Activated effector memory CD4-positive, alpha-beta T cell treated with Interleukin-2 at 50 U/mL for 16 hours (primary cell): ENCODE data around the gene MYCN.
"Not testable (repeated sequence)": the region's sequence is repeated elsewhere in the genome, so short reads cannot be mapped to it uniquely, and the experiment has no call there.

Experiments used
- DNase-seq: peaks from one replicate; pipeline ENCODE4 v3.0.0-alpha.2; 2020

The MYCN gene

DNA sequence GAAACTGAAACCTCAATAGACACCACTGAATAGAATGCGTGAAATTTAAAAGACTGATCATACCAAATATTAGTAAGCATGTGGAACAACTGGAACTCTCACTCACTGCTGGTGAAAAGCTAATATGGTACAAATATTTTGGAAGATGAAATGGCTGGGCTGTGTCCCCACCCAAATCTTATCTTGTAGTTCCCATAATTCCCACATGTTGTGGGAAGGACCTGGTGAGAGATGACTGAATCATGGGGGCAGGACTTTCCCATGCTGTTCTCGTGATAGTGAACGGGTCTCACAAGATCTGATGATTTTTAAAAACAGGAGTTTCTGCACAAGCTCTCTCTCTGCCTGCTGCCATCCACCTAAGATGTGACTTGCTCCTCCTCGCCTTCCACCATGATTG is 32.0 kb upstream of the MYCN start:
- no peak for DNase-seq

DNA sequence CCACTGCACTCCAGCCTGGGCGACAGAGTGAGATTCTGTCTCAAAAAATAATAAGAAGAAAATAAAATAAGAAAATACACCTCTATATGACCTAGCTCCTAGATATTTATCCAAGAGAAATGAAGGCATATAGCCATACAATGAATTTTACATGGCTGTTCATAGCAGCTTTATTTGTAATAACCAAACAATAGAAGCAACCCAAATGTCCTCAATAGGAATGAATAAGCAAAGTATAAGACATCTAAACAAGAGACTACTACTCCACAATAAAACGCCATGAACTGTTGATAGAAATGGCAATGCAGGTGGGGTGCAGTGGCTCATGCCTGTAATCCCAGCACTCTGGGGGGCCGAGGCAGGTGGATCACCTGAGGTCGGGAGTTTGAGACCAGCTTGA is 31.2 kb upstream of the MYCN start:
- no peak for DNase-seq

DNA sequence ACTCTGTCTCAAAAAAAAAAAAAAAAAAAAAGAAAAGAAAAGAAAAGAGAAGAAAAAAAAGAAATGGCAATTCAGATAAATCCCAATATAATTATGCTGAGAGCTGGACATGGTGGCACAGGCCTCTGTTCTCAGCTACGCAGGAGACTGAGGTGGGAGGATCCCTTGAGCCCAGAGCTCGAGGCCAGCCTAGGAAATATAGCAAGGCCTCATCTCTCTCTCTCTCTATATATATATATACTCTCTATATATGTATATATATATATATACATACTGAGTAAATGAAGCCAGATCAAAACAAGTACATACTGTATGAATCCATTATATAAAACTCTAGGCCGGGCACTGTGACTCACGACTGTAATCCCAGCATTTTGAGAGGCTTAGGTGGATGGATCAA is 30.6 kb upstream of the MYCN start:
- no peak for DNase-seq

DNA sequence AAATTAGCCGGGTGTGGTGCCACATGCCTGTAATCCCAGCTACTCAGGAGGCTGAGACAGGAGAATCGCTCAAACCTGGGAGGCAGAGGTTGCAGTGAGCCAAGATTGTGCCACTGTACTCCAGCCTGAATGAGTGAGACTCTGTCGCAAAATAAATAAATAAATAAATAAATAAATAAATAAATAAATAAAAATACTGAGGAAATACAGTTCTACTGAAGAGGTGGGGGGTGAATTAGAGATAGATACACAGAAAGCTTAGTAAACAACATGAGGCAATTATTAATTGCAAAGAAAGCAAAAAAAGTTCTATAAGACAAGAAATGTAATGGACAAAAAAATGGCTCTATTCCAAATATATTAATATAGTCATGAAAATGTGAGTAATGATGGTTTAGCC is 29.1 kb upstream of the MYCN start:
- not testable (repeated sequence) for DNase-seq

DNA sequence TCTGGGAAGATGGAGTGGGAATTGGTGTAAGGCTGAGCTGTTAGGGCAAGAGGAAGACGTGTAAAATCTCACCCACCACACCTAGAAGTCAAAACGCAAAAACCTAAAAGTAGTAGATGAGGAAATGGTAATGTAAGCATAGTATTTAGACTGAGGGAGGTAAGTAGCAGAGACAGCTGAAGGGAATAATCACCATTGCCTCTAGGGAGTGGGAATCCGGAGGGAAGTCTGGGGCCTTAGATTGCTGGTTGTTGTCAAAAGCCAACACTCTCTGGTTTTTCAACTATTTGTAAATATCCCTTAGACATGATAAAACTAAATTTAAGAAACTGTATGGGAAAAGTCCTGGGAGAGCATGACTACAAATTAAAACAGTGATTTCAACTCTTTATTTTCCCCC is 28.7 kb upstream of the MYCN start:
- DNase-seq = no peak

DNA sequence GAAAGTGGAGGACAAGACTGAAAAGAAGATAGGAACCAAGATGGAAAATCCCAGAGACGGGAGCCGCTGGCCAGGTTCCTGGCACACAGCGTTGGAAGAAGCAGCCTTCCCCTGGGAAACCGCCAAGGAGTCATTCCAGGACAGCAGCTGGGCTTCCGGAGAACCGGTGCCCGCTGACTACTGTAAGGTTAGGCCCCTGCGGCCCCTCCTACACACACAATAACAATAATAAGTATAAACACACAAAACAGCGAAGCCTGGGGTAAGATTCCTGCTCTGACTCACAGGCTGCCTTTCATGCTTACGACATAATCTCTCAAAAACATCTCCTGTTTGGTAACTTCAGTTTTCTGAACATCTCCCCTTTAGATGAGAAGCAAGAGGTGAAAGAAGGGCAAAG is 28.1 kb upstream of the MYCN start:
- no peak for DNase-seq

DNA sequence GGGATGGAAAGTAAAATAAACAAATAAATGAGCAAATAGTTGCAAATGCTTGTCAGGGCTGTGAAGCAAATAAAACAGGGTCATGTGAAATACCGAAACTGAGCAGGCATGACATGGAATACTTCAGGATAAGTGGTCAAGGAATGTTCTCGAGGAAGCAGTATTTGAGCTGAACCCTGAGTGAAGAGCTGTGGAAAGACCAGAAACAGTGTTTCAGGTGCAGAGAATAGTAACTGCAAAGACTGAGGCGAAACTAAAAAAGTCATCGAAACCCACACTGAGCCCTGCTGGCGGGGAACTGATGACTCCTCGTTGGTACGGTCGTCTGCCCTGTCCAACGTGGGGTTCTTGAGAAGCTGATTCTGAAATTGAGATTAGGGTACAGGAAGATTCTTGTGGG is 27.2 kb upstream of the MYCN start:
- DNase-seq = no peak

DNA sequence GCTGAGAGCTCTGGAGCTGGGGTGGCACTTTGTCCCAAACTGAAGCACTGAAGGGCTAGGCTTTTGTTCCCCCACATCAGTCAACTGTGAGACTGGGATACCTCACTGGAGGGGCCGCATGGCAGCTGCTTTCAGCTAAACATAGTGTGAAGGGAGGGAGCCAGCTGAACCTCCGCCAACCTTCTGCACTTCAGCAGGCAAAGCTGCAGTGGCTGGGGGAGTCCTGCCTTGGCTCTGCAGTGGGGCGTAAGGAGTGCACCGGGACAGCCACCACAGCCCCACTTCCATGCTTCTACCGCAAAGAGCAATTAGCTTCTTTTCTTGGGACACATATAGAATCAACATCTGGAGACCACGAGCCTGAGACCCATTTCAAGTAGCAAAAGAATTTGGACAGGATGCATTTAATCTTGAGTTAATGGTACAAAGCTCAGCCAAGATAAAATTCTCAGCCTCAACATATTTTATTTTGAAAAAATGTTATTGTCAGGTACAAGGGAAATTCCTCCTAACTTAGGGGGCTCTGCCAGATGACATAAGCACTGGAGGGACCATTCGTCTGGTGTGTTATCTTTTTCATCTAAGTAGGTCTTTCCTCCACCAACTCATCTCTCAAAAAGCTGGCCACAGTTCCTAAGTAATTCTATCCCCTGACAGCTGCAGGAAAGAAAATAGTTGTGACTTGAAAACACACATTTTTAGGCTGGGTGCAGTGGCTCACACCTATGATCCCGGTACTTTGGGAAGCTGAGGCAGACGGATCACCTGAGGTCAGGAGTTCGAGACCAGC is 25.6 kb upstream of the MYCN start:
- DNase-seq = no peak

DNA sequence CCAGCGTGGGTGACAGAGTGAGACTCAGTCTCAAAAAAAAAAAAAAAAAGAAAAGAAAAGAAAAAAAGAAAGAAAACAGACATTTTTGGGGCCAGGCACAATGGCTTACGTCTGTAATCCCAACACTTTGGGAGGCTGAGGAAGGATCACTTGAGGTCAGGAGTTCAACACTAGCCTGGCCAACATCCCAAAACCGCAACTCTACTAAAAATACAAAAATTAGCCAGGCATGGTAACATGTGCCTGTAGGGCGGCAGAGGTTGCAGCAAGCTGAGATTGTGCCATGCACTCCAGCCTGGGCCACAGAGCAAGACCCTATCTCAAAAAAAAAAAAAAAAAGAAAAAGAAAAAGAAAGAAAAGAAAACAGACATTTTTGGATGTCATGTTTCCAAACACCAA is 24.8 kb upstream of the MYCN start:
- DNase-seq = not testable (repeated sequence)

DNA sequence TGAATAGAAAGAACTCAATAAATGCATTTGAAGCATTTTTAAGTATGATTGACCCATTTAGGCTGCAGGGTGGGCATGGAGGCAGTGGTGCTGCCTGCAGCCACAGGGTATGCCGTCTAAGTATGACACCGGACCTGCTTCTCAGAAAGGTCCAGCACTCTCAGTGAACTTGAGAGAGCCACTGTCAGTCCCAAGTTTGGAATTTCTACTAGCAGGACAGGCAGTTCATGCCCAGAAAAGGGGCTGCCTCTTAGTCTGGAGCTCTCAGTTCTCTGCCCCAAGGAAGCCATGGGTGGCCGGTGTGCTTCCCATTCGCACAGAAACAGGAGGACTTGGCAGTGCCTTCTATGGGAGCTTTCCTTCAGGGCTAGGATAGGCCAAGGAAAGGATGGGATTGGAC is 24.0 kb upstream of the MYCN start:
- no peak for DNase-seq

DNA sequence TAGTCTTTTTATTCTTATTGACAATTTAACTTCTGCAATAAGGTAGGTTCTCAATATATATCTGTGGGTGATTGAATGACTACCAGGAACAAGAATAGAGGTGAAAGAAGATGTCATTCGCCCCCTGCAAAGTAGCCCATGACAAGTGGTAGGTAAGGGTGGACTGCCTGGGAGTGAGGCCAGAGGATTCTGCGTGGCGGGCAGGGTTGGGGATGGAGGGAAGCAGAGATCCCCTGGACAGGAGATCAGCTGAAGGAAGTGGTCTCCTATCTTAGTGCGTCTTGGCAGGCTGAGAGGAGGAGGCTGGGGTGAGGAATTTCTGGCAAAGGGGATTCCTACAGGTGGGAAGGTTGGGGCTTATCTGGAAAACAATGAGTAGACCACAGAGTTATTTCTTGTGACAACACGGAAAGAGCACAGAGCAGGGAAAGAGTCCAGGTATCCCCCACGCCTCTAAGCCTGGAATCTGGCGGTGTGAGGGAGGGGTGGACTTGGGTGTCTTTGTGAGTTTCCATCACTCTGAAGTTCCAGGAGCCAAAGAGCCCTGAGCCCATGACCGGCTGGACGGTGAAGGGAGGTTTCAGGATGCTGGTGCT is 21.5 kb upstream of the MYCN start:
- DNase-seq = no peak

DNA sequence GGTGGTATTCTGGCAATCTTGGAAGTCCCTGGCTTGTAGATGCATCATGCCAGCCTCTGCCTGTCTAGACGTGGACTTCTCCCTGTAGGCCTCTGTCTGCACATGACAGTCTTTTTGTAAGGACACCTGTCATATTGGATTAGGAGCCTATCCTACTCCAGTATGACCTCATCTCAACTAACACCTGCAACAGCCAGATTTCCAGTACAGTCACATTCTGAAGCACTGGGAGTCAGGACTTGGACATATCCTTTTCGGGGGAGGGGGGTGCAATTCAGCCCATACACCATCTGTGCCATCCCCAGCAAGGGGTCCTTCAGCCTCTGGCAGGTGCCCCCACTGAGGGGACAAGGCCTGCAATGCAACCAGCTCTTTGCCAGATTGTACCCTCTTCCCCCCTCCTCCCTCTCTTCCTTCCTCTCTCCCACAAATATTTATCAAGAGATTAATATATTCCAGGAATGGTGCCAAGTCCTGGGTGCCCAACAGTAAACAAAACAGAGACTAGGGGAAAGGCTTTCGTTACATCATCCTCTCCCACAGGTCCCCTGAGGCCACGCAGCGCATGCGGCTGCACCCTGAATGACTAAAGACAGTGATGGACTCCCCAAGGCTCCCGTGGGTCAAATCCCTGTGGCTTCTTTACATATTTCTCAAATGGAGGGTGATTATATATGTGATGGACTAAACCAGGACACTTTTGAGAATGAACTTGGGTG is 20.5 kb upstream of the MYCN start:
- DNase-seq = no peak

DNA sequence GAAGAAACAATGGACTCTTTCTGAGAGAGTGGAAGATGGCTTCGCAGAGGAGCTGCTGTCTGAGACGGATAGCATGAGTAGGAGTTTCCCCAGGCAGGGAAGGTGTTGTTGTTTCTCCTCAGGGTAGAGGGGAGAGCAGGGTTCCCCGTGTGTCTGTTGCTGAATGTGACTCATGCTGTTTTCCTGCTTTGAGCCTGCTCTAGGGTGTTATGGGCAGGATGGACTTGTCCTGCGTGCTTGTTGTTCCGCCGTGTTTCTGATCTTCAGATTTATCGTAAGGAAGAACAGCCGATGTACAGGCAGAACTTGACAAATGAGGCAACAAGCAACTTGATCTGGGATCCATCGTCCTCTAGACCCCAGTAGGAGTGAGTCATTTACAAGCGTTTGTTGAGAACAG is 19.7 kb upstream of the MYCN start:
- DNase-seq = no peak

DNA sequence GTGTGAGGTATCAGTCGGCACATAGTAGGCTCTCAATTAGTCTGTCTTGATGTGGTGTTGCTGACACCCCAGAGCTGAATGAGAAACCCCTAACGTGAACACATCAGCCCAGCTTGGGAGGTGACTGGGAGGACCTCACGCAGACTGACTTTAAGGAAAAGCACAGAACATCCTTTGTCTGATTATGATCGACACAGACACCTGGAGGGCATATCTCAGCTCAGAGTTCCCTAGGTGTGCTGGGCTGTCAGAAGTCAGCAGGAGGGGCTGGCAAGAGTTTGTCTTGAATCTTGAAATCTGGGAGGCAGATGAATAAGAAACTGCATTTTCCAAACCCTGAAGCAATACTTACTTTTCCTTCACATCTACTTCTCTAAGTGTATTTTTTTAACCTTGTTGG is 16.8 kb upstream of the MYCN start:
- no peak for DNase-seq

DNA sequence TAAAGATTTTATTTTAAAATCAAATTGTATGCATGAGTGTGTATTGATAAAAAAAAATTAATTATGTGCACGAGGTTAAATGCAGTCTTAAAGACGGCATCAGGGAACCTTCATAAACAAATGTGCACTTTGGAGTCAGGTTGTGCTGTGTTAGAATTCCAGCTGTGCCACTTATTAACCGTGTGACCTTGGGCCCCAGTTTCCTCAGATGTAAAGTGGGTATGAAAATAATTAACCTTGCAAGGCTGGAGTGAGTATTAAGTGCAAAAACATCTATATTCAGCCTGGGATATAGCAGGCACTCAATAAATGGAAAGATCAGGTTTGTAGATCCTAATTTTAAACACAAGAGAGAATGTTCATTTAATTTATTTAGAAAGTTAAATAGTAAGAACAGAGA is 14.5 kb upstream of the MYCN start:
- no peak for DNase-seq

DNA sequence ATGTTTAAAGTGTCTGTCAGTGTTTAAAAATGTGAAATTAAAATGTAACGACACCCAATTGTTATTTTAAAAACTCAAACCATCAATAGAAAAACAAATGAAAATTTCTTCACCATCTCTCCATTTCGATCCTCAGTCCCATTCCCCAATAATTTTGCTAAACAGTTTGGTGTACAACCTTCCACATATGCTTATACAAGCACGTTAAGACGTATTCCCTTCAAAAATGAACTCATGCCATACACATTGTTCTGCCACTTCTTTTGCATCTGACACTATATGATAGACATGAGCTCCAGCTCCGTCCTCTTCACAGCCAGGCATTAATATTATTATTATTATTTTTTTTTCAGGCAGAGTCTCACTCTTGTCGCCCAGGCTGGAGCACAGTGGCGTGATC is 14.1 kb upstream of the MYCN start:
- no peak for DNase-seq

DNA sequence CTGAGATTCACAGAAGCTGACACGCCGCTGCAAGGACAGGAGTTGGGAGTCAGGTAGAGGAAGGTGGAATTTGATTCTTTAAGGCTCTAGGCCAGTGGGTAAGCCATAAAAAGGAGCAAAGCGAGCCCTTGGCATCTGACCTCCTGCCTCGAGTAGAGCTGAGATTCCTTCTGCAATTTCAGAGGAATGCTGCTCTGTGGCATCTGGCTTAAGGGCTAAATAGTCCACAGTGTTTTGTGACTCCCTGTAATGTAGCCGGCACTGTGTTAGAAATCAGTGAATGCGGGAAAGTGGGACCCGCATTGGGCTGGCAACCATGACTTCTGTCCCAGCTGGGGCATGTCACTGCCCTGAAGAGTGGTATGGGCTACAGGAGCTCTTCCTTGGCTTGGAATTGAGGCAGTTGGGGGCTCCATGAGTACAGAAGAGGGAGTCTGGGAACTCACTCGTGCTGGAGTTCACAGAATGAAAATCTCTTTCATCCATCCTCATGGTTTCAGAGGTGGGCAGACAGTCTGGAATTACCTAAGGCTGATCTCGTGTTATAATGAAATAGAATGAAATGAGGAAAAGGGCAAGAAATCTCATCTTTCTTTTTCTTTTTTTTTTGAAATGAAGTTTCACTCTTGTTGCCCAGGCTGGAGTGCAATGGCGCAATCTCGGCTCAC is 12.7 kb upstream of the MYCN start:
- no peak for DNase-seq

DNA sequence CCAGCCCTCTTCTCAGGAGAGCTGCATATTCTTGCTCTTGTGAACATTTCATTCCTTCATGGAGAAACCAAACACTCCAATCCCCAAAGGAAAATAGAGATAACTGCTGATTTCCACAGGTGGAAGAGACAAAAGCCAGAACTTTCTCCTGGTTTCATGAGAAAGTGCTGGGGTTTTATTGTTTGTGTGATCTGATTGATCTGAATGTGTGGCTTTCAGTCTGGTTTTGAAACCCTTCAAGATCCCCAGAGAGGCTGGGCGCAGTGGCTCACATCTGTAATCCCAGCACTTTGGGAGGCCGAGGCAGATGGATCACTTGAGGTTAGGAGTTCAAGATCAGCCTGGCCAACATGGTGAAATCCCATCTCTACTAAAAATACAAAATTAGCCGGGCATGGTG is 11.3 kb upstream of the MYCN start:
- DNase-seq = not testable (repeated sequence)

DNA sequence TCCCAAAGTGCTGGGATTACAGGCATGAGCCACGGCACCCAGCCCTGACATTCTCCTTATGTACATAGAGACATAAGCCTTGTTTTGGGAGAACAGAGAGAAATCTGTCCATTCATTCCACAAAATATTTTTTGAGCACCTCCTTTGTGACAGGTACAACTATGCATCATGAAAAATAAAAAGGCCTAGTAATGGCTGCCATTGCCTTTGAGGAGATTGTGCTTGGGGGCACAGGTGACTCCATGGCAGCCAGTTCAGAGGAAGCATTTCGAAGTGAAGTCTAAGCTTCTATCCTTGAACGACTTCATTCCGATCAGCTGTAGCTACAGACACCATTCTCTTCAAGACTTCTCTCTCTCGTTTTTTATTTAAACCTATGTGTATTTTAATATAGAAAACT is 10.5 kb upstream of the MYCN start:
- no peak for DNase-seq

DNA sequence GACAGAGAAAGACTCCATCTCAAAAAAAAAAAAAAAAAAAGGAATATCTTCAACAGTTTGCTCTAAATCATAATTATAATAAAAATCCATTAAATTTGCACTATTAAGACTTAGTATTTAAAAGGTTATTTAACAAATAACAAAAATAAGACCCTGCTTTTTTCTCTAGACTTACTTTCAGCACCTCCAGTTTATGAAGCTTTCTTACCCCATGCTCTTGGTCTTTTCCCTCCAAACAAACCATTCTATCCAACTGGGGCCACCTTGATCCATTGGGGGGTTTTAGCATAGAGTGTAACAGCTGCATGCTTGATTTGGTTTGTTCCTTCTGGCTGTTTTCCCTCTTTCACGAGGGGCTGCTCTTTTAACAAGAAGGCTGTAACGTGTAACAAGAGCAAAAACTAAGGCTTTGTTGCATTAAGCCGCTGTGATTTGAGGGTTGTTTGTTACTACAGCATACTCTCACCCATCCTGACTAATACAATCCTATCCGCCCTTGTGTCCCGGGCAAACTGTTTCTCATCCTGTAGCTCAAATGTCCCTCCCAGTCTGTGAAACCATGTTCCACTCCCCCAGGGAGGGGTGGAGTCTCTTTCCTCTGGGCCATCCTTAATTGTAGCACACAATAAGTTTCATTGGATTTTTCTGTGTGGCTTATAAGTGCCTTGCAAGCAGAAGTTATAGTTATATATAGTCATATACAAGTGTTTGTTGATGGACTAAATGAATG is 9.6 kb upstream of the MYCN start:
- DNase-seq = no peak

DNA sequence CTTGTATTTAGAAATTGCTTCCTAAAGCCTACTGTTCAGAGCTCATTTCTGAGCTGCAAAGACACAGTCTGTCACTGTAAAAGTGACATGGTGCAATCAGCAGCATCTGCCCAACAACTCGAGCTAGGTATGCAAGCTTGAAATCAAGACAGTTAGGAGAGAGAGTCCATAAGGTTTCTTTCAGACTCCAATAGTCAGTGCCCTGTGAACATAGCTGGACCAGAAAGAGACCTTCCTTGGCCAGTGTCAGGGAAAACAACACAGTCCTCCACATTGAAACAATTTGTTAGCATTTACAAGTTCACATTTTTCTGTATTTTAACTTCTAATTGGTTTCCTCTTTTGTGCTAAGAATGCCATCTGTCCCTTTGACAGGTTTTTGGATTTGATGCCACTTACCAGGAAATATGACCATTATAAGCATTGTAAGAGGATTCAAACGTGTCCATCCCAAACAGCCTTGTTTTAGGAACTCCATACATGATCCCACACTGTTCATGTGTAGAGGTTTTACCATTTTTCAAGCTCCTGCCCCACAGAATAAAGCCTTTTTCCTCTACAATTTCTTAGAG is 8.9 kb upstream of the MYCN start:
- DNase-seq = no peak

DNA sequence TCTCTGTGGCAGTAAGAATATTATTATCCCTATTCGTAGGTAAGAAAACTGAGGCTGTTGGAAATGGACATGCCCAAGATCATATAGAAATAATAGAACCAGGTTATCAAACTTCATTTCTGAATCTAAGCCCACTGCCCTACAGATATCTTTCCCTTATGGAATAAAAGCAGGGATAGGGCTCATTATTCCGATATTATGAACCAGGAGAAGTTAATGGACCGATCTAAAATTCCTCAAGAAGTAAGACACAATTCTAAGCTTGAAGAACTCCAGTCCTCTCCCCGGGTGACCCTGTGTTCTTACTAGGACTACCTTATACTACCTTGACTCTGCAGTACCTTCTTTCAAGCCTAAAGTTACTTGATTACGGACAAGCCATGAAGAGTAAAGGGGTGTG is 8.4 kb upstream of the MYCN start:
- no peak for DNase-seq
